GM12892 (cell line): ENCODE data around the gene PIGU.
"Not testable (repeated sequence)": the region's sequence is repeated elsewhere in the genome, so short reads cannot be mapped to it uniquely, and the experiment has no call there.

Experiments used
- DNase-seq: peaks from one replicate; pipeline ENCODE4 v3.0.0; 2011; ENCODE audit not compliant: insufficient read length
- FAIRE-seq: peaks from 2 replicates; lab custom pipeline; 2011; peaks lifted over from hg19 to GRCh38; lab: Jason Lieb, UNC
- POLR2A ChIP-seq: IDR thresholded peaks from 2 replicates; pipeline ENCODE4 v1.6.1; 2011; ENCODE audit warnings: low read depth, low read length, control low read depth
- POLR2AphosphoS5 ChIP-seq: IDR thresholded peaks from 2 replicates; pipeline ENCODE4 v1.6.1; 2011; ENCODE audit warnings: low read depth, low read length, control low read depth
- TAF1 ChIP-seq: IDR thresholded peaks from 2 replicates; pipeline ENCODE4 v1.6.1; 2011; ENCODE audit warnings: low read depth, mild to moderate bottlenecking, control low read depth, low read length, borderline replicate concordance

The PIGU gene

GRCh38 chr20:34675993-34676641 lies 775 bp downstream of the PIGU start:
- no peak for FAIRE-seq
- no peak for DNase-seq
- no peak for TF ChIP-seq TAF1
- TF ChIP-seq POLR2AphosphoS5: no peak

DNA sequence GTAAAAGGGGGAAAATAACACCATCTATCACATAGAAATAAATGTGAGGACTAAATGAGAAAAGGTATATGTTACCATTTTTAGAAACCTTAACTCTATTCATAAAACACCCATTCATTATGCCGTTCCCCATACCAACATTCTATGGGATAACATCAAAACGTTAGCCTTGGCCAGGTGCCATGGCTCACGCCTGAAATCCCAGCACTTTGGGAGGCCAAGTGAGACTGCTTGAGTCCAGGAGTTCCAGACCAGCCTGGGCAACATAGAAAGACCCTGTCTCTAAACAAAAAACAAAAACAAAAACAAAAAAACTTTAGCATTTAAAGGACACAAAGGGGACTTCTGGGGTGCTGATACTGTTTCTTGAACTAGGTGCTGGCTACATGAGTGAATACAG lies 1.3 kb downstream of the PIGU start:
- DNase-seq (no peak), FAIRE-seq (no peak)
- TF ChIP-seq POLR2AphosphoS5 (no peak), TAF1 (no peak), POLR2A (no peak)

GRCh38 chr20:34673412-34673811 lies 3.5 kb downstream of the PIGU start:
- DNase-seq: no peak
- no peak for FAIRE-seq
- TF ChIP-seq TAF1: no peak
- TF ChIP-seq POLR2A: no peak
- no peak for TF ChIP-seq POLR2AphosphoS5

DNA sequence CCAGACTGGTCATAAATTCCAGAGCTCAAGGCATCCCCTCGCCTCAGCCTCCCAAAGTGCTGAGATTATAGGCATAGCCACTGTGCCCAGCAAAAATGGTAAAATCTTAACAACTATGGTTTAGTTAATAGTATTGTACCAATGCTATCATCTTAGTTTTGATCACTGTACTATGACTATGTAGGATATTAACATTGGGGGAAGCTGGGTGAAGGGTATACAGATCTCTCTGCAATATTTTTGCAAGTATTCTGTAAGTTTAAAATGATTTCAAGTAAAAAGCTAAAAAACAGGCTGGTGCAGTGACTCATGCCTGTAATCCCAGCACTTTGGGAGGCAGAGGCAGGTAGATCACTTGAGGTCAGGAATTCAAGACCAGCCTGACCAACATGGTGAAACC lies 7.8 kb downstream of the PIGU start:
- FAIRE-seq: no peak
- TF ChIP-seq POLR2AphosphoS5 (no peak), TAF1 (no peak), POLR2A (no peak)
- DNase-seq: no peak

DNA sequence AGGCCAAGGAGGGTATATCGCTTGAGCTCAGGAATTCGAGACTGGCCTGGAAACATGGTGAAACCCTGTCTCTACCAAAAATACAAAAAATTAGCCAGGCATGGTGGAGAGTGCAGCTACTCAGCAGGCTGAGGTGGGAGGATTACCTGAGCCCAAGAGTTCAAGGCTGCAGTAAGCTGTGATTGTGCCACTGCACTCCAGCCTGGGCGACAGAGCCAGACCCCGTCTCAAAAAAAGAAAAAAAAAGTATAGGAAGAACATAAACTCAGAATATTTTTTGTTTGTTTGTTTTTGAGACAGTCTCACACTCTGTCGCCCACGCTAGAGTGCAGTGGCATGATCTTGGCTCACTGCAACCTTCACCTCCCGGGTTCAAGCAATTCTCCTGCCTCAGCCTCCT lies 12.1 kb downstream of the PIGU start:
- not testable (repeated sequence) for DNase-seq, FAIRE-seq

- TF ChIP-seq POLR2A (no peak), POLR2AphosphoS5 (no peak), TAF1 (no peak)
- no peak for FAIRE-seq
- DNase-seq: no peak
These were observed 13.5 kb downstream of the PIGU start for GRCh38 chr20:34663213-34663943.

- DNase-seq, FAIRE-seq: not testable (repeated sequence)
These were observed 15.1 kb downstream of the PIGU start for GRCh38 chr20:34661811-34662210.

- DNase-seq, FAIRE-seq: not testable (repeated sequence)
These were observed 18.2 kb downstream of the PIGU start for GRCh38 chr20:34658654-34659053.

GRCh38 chr20:34654207-34654744 lies 22.6 kb downstream of the PIGU start:
- TF ChIP-seq TAF1 (no peak), POLR2AphosphoS5 (no peak), POLR2A (no peak)
- no peak for DNase-seq
- FAIRE-seq: no peak

- TF ChIP-seq POLR2A: no peak
- TF ChIP-seq POLR2AphosphoS5: no peak
- no peak for TF ChIP-seq TAF1
- DNase-seq: no peak
- FAIRE-seq: no peak
These were observed 25.7 kb downstream of the PIGU start for GRCh38 chr20:34651200-34651599.

DNA sequence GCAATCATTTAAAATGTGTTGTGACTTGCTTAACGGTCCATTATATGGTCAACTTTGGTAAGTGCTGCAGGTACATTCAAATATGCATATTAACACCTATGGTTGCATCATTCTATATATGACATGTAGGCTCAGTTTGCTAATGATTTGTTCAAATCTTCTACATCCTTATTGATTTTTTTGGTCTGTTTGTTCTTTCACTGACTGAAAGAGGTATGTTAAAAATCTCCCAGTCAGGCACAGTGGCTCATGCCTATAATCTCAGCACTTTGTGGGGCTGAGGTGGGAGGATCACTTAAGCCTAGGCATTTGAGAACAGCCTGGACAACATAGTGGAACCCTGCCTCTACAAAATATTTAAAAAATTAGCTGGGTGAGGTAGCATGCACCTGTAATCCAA lies 29.2 kb downstream of the PIGU start:
- DNase-seq: no peak
- FAIRE-seq: no peak
- no peak for TF ChIP-seq TAF1
- no peak for TF ChIP-seq POLR2A
- TF ChIP-seq POLR2AphosphoS5: no peak

- TF ChIP-seq POLR2A: no peak
- no peak for TF ChIP-seq TAF1
- FAIRE-seq (no peak), DNase-seq (no peak)
These were observed 31.9 kb downstream of the PIGU start for GRCh38 chr20:34644951-34645350.
